Panc1 (cell line): ENCODE measurements around the gene VMAC. TPM values are rescaled to one million over a fixed set of nuclear protein-coding genes. Genes with fewer than 3 reads are reported as not detected.

Experiments used
- ATAC-seq: fragments of 200-7000 bp; cut with Tn5 transposase; 2 replicates; pipeline ENCODE4 v1.9.1; 2020; ENCODE audit warnings: mild to moderate bottlenecking, moderate library complexity
- BruUV-seq: library from RNA; stranded (reverse); fragments of 400-500 nt; replicated peaks from 2 replicates; lab custom pipeline; 2021; lab: Mats Ljungman, UMichigan
- CTCF ChIA-PET: fragments of 300-600 bp; sonication (Branson Sonifier 250); formaldehyde crosslinking; loops from one replicate; lab custom pipeline; 2022; ENCODE audit warnings: antibody characterized with exemption; lab: Charles Lee
- POLR2A ChIA-PET: fragments of 300-600 bp; sonication (Branson Sonifier 250); formaldehyde crosslinking; loops from one replicate; lab custom pipeline; 2022; ENCODE audit warnings: antibody characterized with exemption; lab: Charles Lee
- DNase-seq: peaks from one replicate; pipeline ENCODE4 v3.0.0-alpha.2; 2010; ENCODE audit warnings: low read depth, low spot score
- H3K27ac ChIP-seq: 2 replicates; pipeline ENCODE4 v1.5.1; 2011; ENCODE audit warnings: mild to moderate bottlenecking, low read length, inconsistent platforms
- H3K27me3 ChIP-seq: fragments of 200-500 bp; sonication (Bioruptor generic); 2 replicates; pipeline ENCODE4 v1.6.0; 2014; ENCODE audit warnings: low read length, inconsistent platforms; ENCODE audit not compliant: control insufficient read depth, insufficient read depth
- H3K36me3 ChIP-seq: fragments of 200-500 bp; sonication (Bioruptor generic); 2 replicates; pipeline ENCODE4 v1.5.1; 2014; ENCODE audit warnings: inconsistent platforms, mild to moderate bottlenecking, low read length, moderate library complexity; ENCODE audit not compliant: control insufficient read depth, insufficient read depth
- H3K4me1 ChIP-seq: 2 replicates; pipeline ENCODE4 v1.5.1; 2011; ENCODE audit warnings: inconsistent platforms, mild to moderate bottlenecking, low read length, moderate library complexity; ENCODE audit not compliant: control insufficient read depth, insufficient read depth
- H3K4me3 ChIP-seq, 2 experiments: 2 replicates each; pipeline ENCODE4 v1.5.1; 2011 to 2012; ENCODE audit warnings: low read depth in 2 of 2, low read length in 2 of 2, mild to moderate bottlenecking in 2 of 2, inconsistent platforms in 1 of 2, moderate library complexity in 1 of 2
- H3K9me3 ChIP-seq: fragments of 200-500 bp; sonication (Bioruptor generic); 2 replicates; pipeline ENCODE4 v1.5.1; 2014; ENCODE audit warnings: low read depth, mild to moderate bottlenecking, inconsistent platforms, low read length, moderate library complexity; ENCODE audit not compliant: control insufficient read depth, insufficient read depth
- POLR2AphosphoS5 ChIP-seq: IDR thresholded peaks from 2 replicates; pipeline ENCODE4 v1.6.1; 2012; ENCODE audit warnings: mild to moderate bottlenecking, low read depth, low read length, moderate library complexity
- SIN3A ChIP-seq: IDR thresholded peaks from 2 replicates; pipeline ENCODE4 v1.6.1; 2012; ENCODE audit warnings: low read depth, mild to moderate bottlenecking, low read length, moderate library complexity, borderline replicate concordance; ENCODE audit not compliant: insufficient read depth
- TCF7L2 ChIP-seq: IDR thresholded peaks from 2 replicates; pipeline ENCODE4 v1.6.1; 2011; ENCODE audit warnings: mild to moderate bottlenecking, low read depth, low read length, inconsistent platforms
- in situ Hi-C: cut with HindIII; loops from 2 replicates; pipeline ENCODE4 v1.10.0; 2016; ENCODE audit warnings: low sequenced_read_pairs, low pct_unique_long_range_greater_than_20kb
- intact Hi-C: fragments of 100-400 bp; cut with micrococcal nuclease; formaldehyde crosslinking; loops from one replicate; pipeline ENCODE4 v1.10.0; 2022; ENCODE audit not compliant: unreplicated experiment
- total RNA-seq: library from RNA; stranded (reverse); gene quantifications from one replicate; pipeline ENCODE4 v1.2.1, GENCODE V29; 2021; ENCODE audit not compliant: unreplicated experiment
- TF ChIP-seq, protein P1 (sequence below): fragments of 450-650 bp; IDR thresholded peaks from 2 replicates; pipeline ENCODE4 v1.5.1; 2017; ENCODE audit warnings: mild to moderate bottlenecking
- TF ChIP-seq, protein P2 (sequence below), 2 experiments: IDR thresholded peaks; 2 replicates each; pipeline ENCODE4 v1.6.1; 2011 to 2012; ENCODE audit warnings: low read depth in 2 of 2, control low read depth in 1 of 2, low read length in 1 of 2, mild to moderate bottlenecking in 1 of 2, moderate library complexity in 1 of 2; ENCODE audit not compliant: insufficient read depth in 1 of 2

Gene VMAC
- total RNA-seq, 1 experiment from 2014 or later, result 5.2 TPM

DNA sequence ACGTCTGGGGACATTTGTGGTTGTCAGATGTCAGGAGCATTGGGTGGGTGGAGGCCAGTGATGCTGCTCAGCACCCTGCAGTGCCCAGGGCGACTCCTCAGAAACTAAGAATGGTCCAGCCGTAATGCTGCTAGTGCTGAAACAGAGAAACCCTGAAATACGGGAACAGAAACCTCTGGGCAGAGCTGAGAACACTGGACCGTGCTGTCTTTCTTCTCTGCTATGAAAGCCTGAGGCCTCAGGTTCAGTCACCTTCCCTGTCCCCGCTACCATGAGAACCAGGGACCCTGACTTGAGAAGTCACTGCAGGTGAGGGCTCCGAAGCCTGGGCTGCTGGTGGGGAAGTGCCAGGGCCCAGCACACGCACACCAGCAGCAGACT lies 22.8 kb downstream of the VMAC start:
- in situ Hi-C loops (no loop called here), intact Hi-C loops (no loop called here)
- no peak for TF ChIP-seq TCF7L2
- TF ChIP-seq, protein P1, sequence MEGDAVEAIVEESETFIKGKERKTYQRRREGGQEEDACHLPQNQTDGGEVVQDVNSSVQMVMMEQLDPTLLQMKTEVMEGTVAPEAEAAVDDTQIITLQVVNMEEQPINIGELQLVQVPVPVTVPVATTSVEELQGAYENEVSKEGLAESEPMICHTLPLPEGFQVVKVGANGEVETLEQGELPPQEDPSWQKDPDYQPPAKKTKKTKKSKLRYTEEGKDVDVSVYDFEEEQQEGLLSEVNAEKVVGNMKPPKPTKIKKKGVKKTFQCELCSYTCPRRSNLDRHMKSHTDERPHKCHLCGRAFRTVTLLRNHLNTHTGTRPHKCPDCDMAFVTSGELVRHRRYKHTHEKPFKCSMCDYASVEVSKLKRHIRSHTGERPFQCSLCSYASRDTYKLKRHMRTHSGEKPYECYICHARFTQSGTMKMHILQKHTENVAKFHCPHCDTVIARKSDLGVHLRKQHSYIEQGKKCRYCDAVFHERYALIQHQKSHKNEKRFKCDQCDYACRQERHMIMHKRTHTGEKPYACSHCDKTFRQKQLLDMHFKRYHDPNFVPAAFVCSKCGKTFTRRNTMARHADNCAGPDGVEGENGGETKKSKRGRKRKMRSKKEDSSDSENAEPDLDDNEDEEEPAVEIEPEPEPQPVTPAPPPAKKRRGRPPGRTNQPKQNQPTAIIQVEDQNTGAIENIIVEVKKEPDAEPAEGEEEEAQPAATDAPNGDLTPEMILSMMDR, result no peak
- no peak for TF ChIP-seq SIN3A
- TF ChIP-seq, protein P2, sequence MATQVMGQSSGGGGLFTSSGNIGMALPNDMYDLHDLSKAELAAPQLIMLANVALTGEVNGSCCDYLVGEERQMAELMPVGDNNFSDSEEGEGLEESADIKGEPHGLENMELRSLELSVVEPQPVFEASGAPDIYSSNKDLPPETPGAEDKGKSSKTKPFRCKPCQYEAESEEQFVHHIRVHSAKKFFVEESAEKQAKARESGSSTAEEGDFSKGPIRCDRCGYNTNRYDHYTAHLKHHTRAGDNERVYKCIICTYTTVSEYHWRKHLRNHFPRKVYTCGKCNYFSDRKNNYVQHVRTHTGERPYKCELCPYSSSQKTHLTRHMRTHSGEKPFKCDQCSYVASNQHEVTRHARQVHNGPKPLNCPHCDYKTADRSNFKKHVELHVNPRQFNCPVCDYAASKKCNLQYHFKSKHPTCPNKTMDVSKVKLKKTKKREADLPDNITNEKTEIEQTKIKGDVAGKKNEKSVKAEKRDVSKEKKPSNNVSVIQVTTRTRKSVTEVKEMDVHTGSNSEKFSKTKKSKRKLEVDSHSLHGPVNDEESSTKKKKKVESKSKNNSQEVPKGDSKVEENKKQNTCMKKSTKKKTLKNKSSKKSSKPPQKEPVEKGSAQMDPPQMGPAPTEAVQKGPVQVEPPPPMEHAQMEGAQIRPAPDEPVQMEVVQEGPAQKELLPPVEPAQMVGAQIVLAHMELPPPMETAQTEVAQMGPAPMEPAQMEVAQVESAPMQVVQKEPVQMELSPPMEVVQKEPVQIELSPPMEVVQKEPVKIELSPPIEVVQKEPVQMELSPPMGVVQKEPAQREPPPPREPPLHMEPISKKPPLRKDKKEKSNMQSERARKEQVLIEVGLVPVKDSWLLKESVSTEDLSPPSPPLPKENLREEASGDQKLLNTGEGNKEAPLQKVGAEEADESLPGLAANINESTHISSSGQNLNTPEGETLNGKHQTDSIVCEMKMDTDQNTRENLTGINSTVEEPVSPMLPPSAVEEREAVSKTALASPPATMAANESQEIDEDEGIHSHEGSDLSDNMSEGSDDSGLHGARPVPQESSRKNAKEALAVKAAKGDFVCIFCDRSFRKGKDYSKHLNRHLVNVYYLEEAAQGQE (IDR thresholded peaks at IDR 0.05; ENCODE audit: insufficient read depth in 1 of 2, low read depth in 2 of 2, low read length in 1 of 2), result no peak
- no peak for TF ChIP-seq POLR2AphosphoS5
- ATAC-seq, result no peak
- DNase-seq, result no peak
- BruUV-seq, result no TSS peak
- ChIA-PET CTCF (no interaction called here), POLR2A (no interaction called here)
- no peaks in the 10 kb centered on the region for H3K4me1 ChIP-seq
- no peaks in the 10 kb centered on the region for H3K36me3 ChIP-seq
- H3K27me3 ChIP-seq, result no peaks in the 10 kb centered on the region
- no peaks in the 10 kb centered on the region for H3K9me3 ChIP-seq
- H3K27ac ChIP-seq, result no peak overlapping the region
- no peak overlapping the region for H3K4me3 ChIP-seq

DNA sequence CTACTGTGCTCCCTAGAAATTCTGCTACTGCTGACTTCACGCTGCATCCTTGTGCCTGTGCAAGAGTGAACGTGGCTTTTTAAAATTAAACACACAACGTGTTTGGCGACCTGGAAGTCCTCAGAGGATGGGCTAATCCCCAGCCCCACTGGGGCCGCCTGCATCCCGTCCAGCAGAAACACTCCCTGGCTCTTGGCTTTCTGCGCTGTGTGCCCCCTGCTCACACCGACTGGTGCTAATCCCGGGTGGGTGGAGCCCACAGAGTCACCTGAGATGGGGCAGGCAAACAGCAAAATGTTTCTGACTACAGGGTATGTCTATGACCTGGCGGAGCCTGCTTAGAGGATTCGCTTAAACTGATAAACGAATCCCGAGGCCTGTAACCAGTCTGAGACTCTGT lies 24.5 kb downstream of the VMAC start:
- no peak overlapping the region for H3K4me3 ChIP-seq
- POLR2A ChIA-PET, result no interaction called here

More for the DNA sequence above, 24.5 kb downstream of the VMAC start:
- TF ChIP-seq POLR2AphosphoS5 (no peak), SIN3A (no peak), TCF7L2 (no peak)
- TF ChIP-seq, protein P1, result no peak
- TF ChIP-seq, protein P2 (IDR thresholded peaks at IDR 0.05; ENCODE audit: insufficient read depth in 1 of 2, low read depth in 2 of 2, low read length in 1 of 2), result no peak
- H3K9me3 ChIP-seq, result no peaks in the 10 kb centered on the region
- CTCF ChIA-PET, result no interaction called here
- in situ Hi-C loops, result no loop called here
- intact Hi-C loops, result no loop called here
- no peak for ATAC-seq
- no TSS peak for BruUV-seq
- H3K27ac ChIP-seq, result no peak overlapping the region
- H3K4me1 ChIP-seq, result no peaks in the 10 kb centered on the region
- H3K27me3 ChIP-seq, result no peaks in the 10 kb centered on the region
- no peak for DNase-seq
- no peaks in the 10 kb centered on the region for H3K36me3 ChIP-seq
